Left kidney (tissue), 2 donors: Measurements from ENCODE around the gene SEZ6. TPM values are rescaled to one million over a fixed set of nuclear protein-coding genes. Genes with fewer than 3 reads are reported as not detected.

ENCODE experiments used
- DNase-seq: peaks from one replicate; pipeline ENCODE4 v3.0.0-alpha.2; 2013
- polyA plus RNA-seq: library from polyadenylated mRNA; unstranded; fragments of 120-200 nt; gene quantifications from one replicate; pipeline ENCODE4 v1.2.1, GENCODE V29; 2013; ENCODE audit not compliant: insufficient read length

SEZ6 gene
- polyA plus RNA-seq, 1 donor: 0.63 TPM

DNA sequence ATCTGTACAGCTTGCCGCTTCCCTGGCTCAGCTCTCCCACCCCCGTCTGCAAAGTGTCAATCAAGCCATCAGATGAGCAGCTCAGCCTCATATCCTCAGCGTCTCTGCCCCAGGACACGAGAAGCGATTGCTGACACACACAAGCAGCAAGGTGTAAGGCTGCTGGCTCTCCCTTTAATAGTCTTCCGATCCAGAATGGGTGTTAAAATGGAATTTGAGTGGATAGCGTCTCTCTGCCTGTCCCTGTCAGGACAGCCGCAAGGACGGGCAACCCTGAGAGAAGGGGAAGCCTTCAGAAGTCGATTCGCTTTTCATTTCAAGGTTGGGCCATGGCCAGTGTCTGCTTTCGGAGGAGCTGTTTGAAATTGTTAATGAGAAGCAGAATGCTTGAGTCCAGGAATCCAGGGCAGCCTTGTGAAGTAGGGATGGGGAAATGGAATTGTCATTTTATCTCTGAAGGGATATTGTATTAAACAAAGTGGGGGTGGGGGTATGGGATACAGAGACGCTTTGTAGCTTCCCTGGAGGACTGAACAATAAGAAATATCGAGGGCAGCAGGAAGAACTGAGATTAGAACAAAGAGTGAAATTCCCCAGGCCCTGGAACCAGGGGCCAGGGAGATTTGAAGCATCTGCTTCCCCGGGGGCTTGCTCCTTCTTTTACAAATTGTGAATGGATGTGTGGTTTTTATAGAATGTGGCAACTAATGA lies 32.4 kb upstream of the SEZ6 start:
- DNase-seq: no peak

- DNase-seq: no peak
These were observed 31.9 kb upstream of the SEZ6 start for GRCh38 chr17:29037739-29038084.

DNA sequence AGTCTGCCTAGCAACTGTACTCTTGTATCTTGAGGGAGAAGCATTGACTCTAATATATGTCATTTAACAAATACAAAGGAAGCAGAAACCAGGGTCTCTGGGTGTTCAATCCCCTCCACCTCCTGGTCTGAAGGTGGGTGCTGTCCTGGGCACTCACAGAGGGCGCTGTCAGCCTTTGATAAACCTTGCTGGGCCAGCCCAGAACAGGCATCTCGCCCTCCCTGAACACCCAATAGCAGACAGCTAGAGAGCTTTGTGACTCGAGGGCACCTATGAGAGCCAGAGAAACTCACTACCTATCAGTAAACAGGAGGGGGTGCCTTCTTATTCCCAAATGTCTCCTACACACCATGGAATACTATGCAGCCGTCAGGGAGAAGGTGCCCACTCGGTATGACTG lies 30.8 kb upstream of the SEZ6 start:
- no peak for DNase-seq

DNA sequence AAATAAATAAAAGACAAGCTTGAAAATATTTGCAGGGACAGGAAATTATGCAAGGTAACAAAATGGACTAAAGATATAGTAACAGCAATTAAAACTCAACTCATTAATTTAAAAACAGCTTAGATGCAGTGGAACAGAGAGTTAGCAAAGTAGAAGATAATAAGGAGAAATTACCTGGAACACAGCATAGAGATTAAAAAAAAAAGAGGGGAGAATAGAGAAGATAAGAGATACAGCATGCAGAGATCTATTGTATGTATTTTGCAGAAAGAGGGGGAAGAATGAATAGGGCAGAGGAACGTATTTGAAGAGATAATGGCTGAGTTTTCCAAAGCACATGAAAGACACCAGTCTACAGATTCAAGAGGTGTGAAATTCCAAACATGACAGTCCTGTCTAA lies 28.7 kb upstream of the SEZ6 start:
- DNase-seq: no peak

GRCh38 chr17:29032857-29033197 lies 27.0 kb upstream of the SEZ6 start:
- no peak for DNase-seq

DNA sequence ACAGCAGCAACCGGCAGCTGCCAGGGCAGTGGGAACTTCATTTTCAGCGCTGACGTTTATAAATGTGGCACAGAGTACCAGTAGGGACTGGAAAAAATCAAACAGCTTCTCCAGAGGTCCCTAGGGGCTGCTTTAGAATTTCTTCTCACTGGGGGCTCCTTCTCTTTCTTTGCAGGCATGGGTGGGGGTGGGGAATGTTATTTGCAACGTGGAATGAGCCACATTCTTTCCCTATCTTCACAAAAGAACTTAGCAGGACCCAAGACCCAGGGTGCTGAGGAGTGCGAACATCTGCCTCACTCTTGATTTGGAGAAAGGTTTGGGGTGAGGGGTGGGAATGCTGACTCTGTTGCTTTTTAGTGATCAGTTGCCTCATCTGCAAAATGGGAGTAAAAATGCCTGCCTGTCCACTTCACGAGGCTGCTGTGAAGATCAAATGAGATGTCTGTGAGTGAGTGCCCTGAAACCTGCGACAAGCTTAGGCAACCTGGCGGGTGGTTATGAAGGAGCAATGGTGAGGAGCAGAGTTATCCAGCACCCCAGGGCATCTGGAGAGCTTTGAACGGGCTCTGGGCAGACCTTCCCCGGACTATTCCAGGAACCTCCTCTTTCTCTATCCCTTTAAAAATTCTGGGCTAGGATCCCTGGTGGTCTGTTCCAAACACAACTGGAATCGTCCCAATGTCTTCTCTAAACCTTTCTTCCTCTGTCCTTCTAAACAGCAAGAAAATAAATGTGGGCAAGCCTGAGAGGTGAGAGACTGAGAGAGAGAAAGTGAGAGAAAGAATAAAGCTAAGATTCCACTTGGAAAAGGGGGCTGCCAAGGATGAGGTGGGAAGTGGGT lies 26.4 kb upstream of the SEZ6 start:
- no peak for DNase-seq

GRCh38 chr17:29031488-29031887 lies 25.7 kb upstream of the SEZ6 start:
- no peak for DNase-seq

GRCh38 chr17:29024316-29024952 lies 18.6 kb upstream of the SEZ6 start:
- DNase-seq: no peak

DNA sequence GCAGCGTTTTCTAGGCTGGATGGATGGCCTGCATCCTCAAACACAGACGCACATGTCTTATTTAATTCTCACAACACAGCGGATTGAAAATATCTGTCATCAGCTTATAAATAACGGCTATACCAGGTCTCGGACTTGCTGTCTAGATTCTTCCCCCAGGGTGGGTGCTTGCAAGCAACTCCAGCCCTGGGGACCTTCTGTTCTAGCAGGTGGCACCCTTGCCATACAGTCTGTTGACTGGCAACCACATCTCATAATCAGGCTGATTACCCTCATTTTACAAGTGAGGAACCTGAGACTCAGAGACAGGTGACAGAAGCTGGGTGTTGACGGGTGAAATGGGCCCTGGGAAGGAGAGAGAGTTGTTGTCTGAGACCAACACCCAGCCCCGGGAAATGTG lies 16.2 kb upstream of the SEZ6 start:
- DNase-seq: no peak

GRCh38 chr17:29021226-29021625 lies 15.4 kb upstream of the SEZ6 start:
- DNase-seq: no peak

- DNase-seq: no peak
These were observed 14.7 kb upstream of the SEZ6 start for GRCh38 chr17:29020576-29020975.

GRCh38 chr17:29019475-29020181 lies 13.8 kb upstream of the SEZ6 start:
- no peak for DNase-seq

DNA sequence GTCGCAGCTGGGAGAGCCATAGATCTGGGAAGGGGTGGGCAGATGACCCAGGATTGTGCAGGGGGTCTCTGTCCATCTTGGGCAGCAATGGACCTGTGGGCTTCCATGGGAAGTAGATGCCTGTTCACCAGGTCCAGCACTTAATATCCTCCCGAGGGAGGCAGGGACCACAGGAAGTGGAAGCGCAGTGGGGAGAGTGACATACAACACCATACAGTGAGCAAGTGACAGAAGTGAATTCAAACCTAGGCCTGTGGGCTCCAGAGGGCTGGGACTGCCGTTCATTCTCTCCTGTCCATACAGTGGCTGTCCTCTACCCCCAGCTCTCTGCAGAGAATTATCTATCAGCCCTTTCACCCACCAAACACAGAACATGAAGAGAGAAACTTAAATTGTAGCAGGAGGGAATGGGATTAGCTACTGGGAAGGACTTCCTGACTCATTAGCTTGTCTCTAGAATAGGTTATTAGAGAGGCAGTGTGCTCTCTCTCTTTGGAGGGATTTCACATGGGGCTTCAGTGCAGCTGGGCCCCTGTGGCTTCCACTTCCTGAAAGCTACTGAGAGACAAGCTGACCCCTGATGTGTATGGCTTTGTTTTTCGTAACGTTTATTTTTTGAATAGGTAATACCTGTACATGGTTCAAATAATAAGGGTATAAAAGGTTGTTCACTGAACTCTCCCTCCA lies 13.1 kb upstream of the SEZ6 start:
- DNase-seq: no peak

DNA sequence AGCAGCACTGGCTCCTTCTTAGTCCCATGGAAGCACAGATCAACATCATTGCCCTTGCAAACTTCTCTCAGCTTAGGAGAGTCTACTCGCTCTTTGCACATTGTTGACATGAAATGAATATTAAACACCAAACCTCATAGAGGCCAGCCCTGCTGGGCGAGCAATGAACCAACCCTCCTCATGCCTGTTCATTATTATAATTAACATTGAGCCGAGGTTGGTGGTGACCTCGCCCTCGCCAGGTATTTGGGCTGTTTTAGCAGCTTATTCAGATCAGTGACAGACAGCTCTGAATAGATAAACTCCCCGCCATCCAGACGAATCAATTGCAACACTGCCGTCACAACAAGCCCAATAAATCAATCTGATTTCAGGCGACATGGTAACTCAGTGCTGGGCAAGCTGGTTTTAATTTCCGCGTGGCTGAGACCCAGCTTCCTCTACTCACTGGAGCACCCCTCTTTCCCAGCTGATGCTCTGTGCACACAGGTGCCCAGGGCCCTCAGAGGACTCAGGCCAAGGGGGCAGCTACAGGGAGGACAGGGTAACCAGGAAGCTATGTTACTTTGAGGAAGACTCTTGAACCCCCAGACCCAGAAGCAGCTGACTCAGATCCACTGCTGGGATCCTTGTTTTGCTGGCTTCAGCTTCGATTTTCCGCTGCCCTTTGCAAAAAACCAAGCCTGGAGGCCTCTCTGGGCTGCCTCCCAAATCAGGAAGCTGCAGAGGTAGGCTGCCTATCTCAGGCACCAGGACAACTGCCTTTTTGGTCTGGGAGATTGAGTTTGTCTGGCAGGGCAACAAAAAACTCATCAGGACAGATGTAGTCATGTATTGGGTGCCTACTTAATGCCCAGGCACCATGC lies 10.7 kb upstream of the SEZ6 start:
- DNase-seq: no peak

DNA sequence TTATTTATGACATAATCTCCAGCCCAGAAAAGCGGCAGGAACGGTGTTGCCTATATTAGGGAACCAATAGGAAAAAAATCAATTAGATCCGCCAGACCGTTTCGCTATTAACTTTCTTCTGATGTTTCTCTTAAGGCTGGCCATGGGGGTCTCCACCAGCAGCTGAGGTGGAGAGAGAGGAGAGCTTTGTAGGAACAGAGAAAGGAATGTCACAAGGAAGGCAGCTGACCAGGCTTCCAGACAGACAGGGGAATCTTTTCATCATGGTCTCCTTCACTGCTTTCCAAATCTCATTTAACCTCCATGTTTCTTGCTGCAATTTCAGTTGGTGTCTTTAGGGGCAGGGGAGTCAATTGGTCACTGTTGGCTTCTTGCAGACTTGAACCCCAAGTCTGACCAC lies 8.9 kb upstream of the SEZ6 start:
- DNase-seq: no peak

GRCh38 chr17:29012535-29012934 lies 6.7 kb upstream of the SEZ6 start:
- DNase-seq: no peak

GRCh38 chr17:29010586-29010985 lies 4.8 kb upstream of the SEZ6 start:
- no peak for DNase-seq

- no peak for DNase-seq
These were observed 4.3 kb upstream of the SEZ6 start for GRCh38 chr17:29010129-29010528.

DNA sequence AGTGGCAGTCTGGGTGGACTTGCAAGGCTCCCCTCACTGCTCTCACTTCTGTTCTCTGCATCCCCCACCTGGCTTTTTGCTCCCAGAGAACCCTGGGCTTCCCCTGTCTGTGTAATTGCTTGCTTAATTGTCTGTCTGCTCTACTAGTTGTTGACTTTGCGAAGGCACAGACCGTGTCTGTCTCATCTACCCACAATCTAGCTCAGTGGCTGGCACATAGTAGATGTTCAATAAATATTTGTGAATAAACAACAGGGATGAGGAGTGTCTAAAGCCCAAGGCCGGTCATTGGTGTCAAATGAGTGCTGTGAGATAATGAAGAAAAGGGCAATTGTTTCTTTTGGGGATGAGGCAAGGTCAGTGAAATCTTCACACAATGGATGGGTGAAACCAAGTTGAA lies 2.8 kb upstream of the SEZ6 start:
- DNase-seq: no peak

DNA sequence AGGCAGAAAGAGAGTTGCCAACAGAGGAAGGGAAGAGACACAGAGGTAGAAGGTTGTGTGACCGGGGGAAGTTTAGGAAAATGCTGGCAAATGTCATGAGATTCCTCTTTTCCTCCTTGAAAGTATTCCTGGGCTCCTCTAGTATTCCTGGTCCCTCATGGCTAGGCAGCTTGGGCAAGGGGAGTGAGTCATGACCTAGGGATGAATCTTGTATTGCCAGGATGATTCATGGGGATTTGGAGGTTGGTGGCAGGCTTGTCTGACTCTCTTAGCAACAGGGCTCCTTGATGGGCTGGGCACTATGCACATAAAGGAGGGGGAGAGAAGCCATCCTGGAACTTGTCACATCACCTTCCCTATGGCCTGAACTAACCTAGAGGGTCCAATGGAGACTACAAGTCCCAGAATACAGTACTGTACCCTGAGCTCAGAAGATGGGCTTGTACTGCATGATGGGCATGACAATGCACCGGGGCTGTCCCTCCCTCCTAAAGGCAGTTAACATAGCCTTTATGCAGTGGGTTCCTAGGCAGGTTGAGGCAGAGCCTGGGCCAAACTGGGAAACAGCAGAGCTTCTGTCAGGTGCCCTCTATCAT lies 2.1 kb upstream of the SEZ6 start:
- no peak for DNase-seq

DNA sequence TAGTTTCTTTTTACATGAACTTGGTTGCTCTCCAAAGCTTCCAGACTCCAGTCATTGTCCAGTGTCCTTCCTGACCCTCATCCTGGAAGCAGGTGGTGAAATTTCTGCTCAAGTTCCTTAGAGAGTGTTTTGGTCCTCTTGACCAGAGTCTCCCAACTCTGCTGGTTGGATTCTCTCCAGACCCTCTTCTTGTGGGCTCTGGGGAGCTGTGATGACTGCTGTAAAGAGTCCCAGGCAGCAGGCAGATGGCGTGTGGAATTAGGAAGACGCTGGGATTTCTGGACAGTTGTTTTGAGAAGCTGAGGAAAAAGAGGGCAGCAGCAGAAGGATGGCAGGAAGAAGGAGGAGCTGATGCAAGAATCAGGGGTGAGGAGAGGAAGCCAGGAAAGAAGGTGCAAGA lies 1.6 kb upstream of the SEZ6 start:
- no peak for DNase-seq
